Thymus (tissue), 11 donors: Measurements from ENCODE around the gene NMD3. TPM values are rescaled to one million over a fixed set of nuclear protein-coding genes. Genes with fewer than 3 reads are reported as not detected.

Experiments used
- DNase-seq, 9 donors: peaks; one replicate each; pipeline ENCODE4 v3.0.0-alpha.2; 2013; ENCODE audit warnings: low spot score in 9 of 9, low read depth in 6 of 9, missing footprints in 1 of 9
- H3K27ac ChIP-seq, 2 donors: one replicate each; pipeline ENCODE4 v1.5.1; 2013; ENCODE audit warnings: control low read depth in 1 of 2, low read depth in 1 of 2, low read length in 1 of 2, mild to moderate bottlenecking in 1 of 2, moderate library complexity in 1 of 2
- H3K27me3 ChIP-seq, 2 donors: one replicate each; pipeline ENCODE4 v1.5.1; 2013; ENCODE audit warnings: low read length in 1 of 2; ENCODE audit not compliant: control insufficient read depth in 2 of 2, insufficient read depth in 1 of 2
- H3K36me3 ChIP-seq, 2 donors: one replicate each; pipeline ENCODE4 v1.5.1; 2013; ENCODE audit warnings: low read length in 1 of 2, mild to moderate bottlenecking in 1 of 2, moderate library complexity in 1 of 2; ENCODE audit not compliant: control insufficient read depth in 2 of 2, insufficient read depth in 2 of 2
- H3K4me1 ChIP-seq, 2 donors: one replicate each; pipeline ENCODE4 v1.5.1; 2013; ENCODE audit warnings: low read length in 2 of 2; ENCODE audit not compliant: control insufficient read depth in 2 of 2, insufficient read depth in 2 of 2
- H3K4me3 ChIP-seq, 2 donors: one replicate each; pipeline ENCODE4 v1.5.1; 2013; ENCODE audit warnings: low read length in 2 of 2, control low read depth in 1 of 2, mild to moderate bottlenecking in 1 of 2
- H3K9me3 ChIP-seq, 2 donors: one replicate each; pipeline ENCODE4 v1.5.1; 2013; ENCODE audit warnings: low read length in 1 of 2, mild to moderate bottlenecking in 1 of 2; ENCODE audit not compliant: control insufficient read depth in 2 of 2, insufficient read depth in 1 of 2
- WGBS: extraction: QIAGEN DNeasy Blood & Tissue Kit; methylation state at CpG from one replicate; pipeline ENCODE4 v1.1.7; 2013; 5-methylcytosine and 5-hydroxymethylcytosine counted together
- polyA plus RNA-seq: library from polyadenylated mRNA; stranded (reverse); fragments of 200-250 nt; gene quantifications from one replicate; pipeline ENCODE4 v1.2.3, GENCODE V29; 2013
- total RNA-seq: library from RNA; stranded (reverse); fragments of 120-200 nt; gene quantifications from one replicate; pipeline ENCODE4 v1.2.4, GENCODE V29; 2013
- donor health status: healthy.

Gene NMD3
- total and polyA plus RNA-seq, 2 donors = 31.0 to 35.1 TPM

GRCh38 chr3:161221806-161222600 is 892 bp downstream of the NMD3 start:
- DNase-seq = peak in 6 of 9 donors; percentile 8 to 20 (median 14)
- no peak overlapping the region for H3K27ac ChIP-seq
- H3K4me1 ChIP-seq = peaks cover 5 to 6% of the 10 kb centered on the region in 2 donors
- WGBS = 21% methylated on average over 19 of the region's 19 CpGs
- H3K27me3 ChIP-seq = no peaks in the 10 kb centered on the region
- no peaks in the 10 kb centered on the region for H3K9me3 ChIP-seq
- peaks cover 0 to 9% of the 10 kb centered on the region in 2 donors for H3K36me3 ChIP-seq
- H3K4me3 ChIP-seq = peak overlapping the region; percentile 84 to 97

DNA sequence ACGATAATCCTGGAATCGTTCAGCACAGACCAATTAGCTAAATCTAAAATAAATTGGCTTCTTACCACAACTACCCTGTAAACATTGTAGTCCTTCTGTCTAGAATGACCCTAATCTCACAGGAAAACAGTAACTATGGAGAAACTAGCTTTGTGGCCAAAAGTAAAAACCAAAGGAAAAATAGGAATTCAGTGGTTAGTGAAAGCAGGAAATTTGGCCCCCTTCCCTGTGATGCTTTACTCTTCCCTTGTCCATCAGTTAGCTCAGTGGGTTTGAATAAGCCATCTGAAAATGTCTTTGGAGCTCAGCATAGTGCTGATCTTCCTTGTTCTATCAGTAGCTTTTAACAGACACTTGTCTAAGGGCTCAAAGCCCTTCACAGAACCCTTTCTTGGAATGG is 1.6 kb downstream of the NMD3 start:
- Histone ChIP-seq H3K9me3 (no peaks in the 10 kb centered on the region), H3K4me1 (peaks cover 5 to 6% of the 10 kb centered on the region in 2 donors), H3K4me3 (peak overlapping the region; percentile 0 to 84), H3K27ac (no peak overlapping the region), H3K27me3 (no peaks in the 10 kb centered on the region), H3K36me3 (peaks cover 0 to 12% of the 10 kb centered on the region in 2 donors)
- DNase-seq = peak in 1 of 9 donors; percentile 8
- WGBS = 51% methylated on average over 2 of the region's 2 CpGs

GRCh38 chr3:161224786-161225185 is 3.7 kb downstream of the NMD3 start:
- H3K4me3 ChIP-seq = no peak overlapping the region
- no peak overlapping the region for H3K27ac ChIP-seq
- H3K4me1 ChIP-seq = peaks cover 5 to 6% of the 10 kb centered on the region in 2 donors
- no peaks in the 10 kb centered on the region for H3K9me3 ChIP-seq
- H3K27me3 ChIP-seq = no peaks in the 10 kb centered on the region
- DNase-seq = no peak
- H3K36me3 ChIP-seq = peaks cover 10 to 19% of the 10 kb centered on the region in 2 donors
- WGBS = 98% methylated on average over 8 of the region's 8 CpGs

- 98% methylated on average over 2 of the region's 2 CpGs for WGBS
- Histone ChIP-seq H3K36me3 (peaks cover 18 to 46% of the 10 kb centered on the region in 2 donors), H3K27me3 (no peaks in the 10 kb centered on the region)
Measured at GRCh38 chr3:161230621-161231171, 9.6 kb downstream of the NMD3 start.

DNA sequence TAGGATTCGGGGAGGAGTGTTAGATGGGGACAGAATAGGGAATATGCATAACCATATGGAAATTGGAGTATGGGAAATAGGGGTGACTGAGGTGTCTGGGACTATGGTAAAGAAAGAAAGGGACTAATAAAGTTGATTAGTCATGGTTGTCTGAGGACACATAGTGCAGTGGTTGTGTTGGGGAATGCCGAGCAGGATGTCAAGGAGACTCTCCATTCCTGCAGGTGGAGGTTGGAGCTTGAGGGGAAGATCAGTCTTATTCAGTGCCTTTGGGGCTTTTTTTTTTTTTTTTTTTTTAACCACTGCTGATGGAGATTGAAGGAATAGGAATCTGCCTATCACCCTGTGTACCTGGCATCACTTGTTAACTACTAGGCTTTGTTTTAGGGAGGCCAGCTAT is 10.8 kb downstream of the NMD3 start:
- Histone ChIP-seq H3K9me3 (no peaks in the 10 kb centered on the region), H3K36me3 (peaks cover 18 to 48% of the 10 kb centered on the region in 2 donors), H3K27me3 (no peaks in the 10 kb centered on the region), H3K4me3 (no peak overlapping the region), H3K4me1 (no peaks in the 10 kb centered on the region), H3K27ac (no peak overlapping the region)
- WGBS = 97% methylated on average over 2 of the region's 2 CpGs
- no peak for DNase-seq

More at GRCh38 chr3:161230621-161231171, 9.6 kb downstream of the NMD3 start:
- no peak overlapping the region for H3K4me3 ChIP-seq
- no peaks in the 10 kb centered on the region for H3K4me1 ChIP-seq
- DNase-seq = no peak
- no peaks in the 10 kb centered on the region for H3K9me3 ChIP-seq
- H3K27ac ChIP-seq = no peak overlapping the region

- WGBS = 97% methylated on average over 1 of the region's 1 CpG
- no peak overlapping the region for H3K27ac ChIP-seq
- H3K9me3 ChIP-seq = no peaks in the 10 kb centered on the region
- H3K4me3 ChIP-seq = no peak overlapping the region
- H3K36me3 ChIP-seq = peaks cover 18 to 53% of the 10 kb centered on the region in 2 donors
- DNase-seq = no peak
- no peaks in the 10 kb centered on the region for H3K27me3 ChIP-seq
- no peaks in the 10 kb centered on the region for H3K4me1 ChIP-seq
Measured at GRCh38 chr3:161233557-161233956, 12.4 kb downstream of the NMD3 start.

DNA sequence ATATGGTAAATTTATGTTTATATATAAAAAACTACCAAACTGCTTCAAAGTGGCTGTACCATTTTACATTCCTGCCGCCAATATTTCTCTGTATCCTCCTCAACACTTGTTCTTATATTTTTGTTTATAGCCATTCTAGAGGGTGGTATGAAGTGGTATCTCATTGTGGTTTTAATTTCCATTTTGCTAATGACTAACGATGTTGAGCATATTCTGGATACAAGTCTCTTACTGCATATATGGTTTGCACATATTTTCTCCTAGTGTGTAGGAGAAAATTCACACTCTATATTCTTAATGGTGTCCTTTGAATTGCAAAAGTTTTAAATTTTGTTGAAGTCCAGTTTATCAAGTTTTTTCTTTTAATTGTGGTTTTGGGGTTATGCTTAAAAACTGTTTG is 15.1 kb downstream of the NMD3 start:
- WGBS = 96% methylated on average over 2 of the region's 2 CpGs
- Histone ChIP-seq H3K36me3 (peaks cover 0 to 57% of the 10 kb centered on the region in 2 donors), H3K4me3 (no peak overlapping the region), H3K4me1 (no peaks in the 10 kb centered on the region), H3K9me3 (no peaks in the 10 kb centered on the region), H3K27ac (no peak overlapping the region), H3K27me3 (no peaks in the 10 kb centered on the region)
- DNase-seq = no peak

DNA sequence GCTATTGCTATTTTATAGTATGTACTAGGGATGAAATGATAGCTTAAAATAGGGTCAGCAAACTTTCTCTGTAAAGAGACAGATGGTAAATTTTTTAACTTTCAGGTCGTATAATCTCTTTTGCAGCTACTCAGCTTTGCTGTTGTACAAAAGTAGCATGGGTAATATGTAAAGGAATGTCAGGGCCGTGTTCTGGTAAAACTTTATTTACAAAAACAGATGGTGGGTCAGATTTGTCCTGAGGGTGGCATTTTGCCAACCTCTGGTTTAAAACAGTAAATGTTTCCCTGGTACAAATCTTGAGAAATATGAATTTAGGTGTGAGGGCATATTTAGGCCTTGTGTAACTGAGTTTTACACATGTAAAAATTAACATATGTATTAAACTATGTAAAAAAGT is 18.6 kb downstream of the NMD3 start:
- H3K27ac ChIP-seq = no peak overlapping the region
- H3K36me3 ChIP-seq = peaks cover 0 to 53% of the 10 kb centered on the region in 2 donors
- H3K4me3 ChIP-seq = no peak overlapping the region
- no peak for DNase-seq
- H3K27me3 ChIP-seq = no peaks in the 10 kb centered on the region
- H3K4me1 ChIP-seq = no peaks in the 10 kb centered on the region
- WGBS = 97% methylated on average over 2 of the region's 2 CpGs
- no peaks in the 10 kb centered on the region for H3K9me3 ChIP-seq

- Histone ChIP-seq H3K4me3 (no peak overlapping the region), H3K4me1 (no peaks in the 10 kb centered on the region), H3K27me3 (no peaks in the 10 kb centered on the region), H3K36me3 (peaks cover 5 to 48% of the 10 kb centered on the region in 2 donors), H3K27ac (no peak overlapping the region), H3K9me3 (no peaks in the 10 kb centered on the region)
- no peak for DNase-seq
- WGBS = 94% methylated on average over 2 of the region's 2 CpGs
Measured at GRCh38 chr3:161244538-161244937, 23.4 kb downstream of the NMD3 start.
